Activated naive CD4-positive, alpha-beta T cell treated with anti-CD3 and anti-CD28 coated beads, Interleukin-2, amount 50 U/mL, for 16 hours (primary cell): ENCODE results near the gene ZNF185.

ENCODE experiments used
- DNase-seq: peaks from one replicate; pipeline ENCODE4 v3.0.0-alpha.2; 2020

Gene ZNF185

GRCh38 chrX:152897222-152898131 lies at the start of gene ZNF185:
ZNF185 (plus strand) TSS chrX:152898067; CDS start chrX:152914490, 16,423 bp downstream.
- DNase-seq = no peak

GRCh38 chrX:152850465-152850864 lies 47.4 kb upstream of the ZNF185 start:
- no peak for DNase-seq

- no peak for DNase-seq
Observed at GRCh38 chrX:152853986-152854385, 43.9 kb upstream of the ZNF185 start.

GRCh38 chrX:152861116-152861515 lies 36.8 kb upstream of the ZNF185 start:
- no peak for DNase-seq

- DNase-seq = no peak
Observed at GRCh38 chrX:152861826-152862225, 36.0 kb upstream of the ZNF185 start.

- no peak for DNase-seq
Observed at GRCh38 chrX:152865232-152865920, 32.5 kb upstream of the ZNF185 start.

- no peak for DNase-seq
Observed at GRCh38 chrX:152866386-152866785, 31.5 kb upstream of the ZNF185 start.

GRCh38 chrX:152869972-152870371 lies 27.9 kb upstream of the ZNF185 start:
- DNase-seq = no peak

- DNase-seq = no peak
Observed at GRCh38 chrX:152871260-152871659, 26.6 kb upstream of the ZNF185 start.

GRCh38 chrX:152872522-152872921 lies 25.3 kb upstream of the ZNF185 start:
- no peak for DNase-seq

- DNase-seq = no peak
Observed at GRCh38 chrX:152873361-152873760, 24.5 kb upstream of the ZNF185 start.

- DNase-seq = no peak
Observed at GRCh38 chrX:152876931-152877840, 20.7 kb upstream of the ZNF185 start.

- no peak for DNase-seq
Observed at GRCh38 chrX:152878976-152879755, 18.7 kb upstream of the ZNF185 start.

GRCh38 chrX:152881289-152881688 lies 16.6 kb upstream of the ZNF185 start:
- DNase-seq = no peak

- DNase-seq = no peak
Observed at GRCh38 chrX:152884171-152884570, 13.7 kb upstream of the ZNF185 start.

GRCh38 chrX:152886716-152887115 lies 11.2 kb upstream of the ZNF185 start:
- DNase-seq = no peak

GRCh38 chrX:152892499-152892898 lies 5.4 kb upstream of the ZNF185 start:
- DNase-seq = no peak

GRCh38 chrX:152892999-152893891 lies 4.6 kb upstream of the ZNF185 start:
- DNase-seq = no peak

GRCh38 chrX:152893980-152894610 lies 3.8 kb upstream of the ZNF185 start:
- no peak for DNase-seq

- no peak for DNase-seq
Observed at GRCh38 chrX:152895121-152895520, 2.7 kb upstream of the ZNF185 start.
